GM18861 (cell line): ENCODE data around the gene IRF7.
"Not testable (repeated sequence)": the region's sequence is repeated elsewhere in the genome, so short reads cannot be mapped to it uniquely, and the experiment has no call there.

Experiments
- ATAC-seq: cut with Tn5 transposase; IDR thresholded peaks from one replicate; pipeline ENCODE4 v1.9.1; 2021; ENCODE audit not compliant: unreplicated experiment

The IRF7 gene

GRCh38 chr11:584287-584686 lies 31.5 kb downstream of the IRF7 start:
- ATAC-seq, result no peak

GRCh38 chr11:581752-582151 lies 34.0 kb downstream of the IRF7 start:
- ATAC-seq, result no peak

GRCh38 chr11:581342-581741 lies 34.4 kb downstream of the IRF7 start:
- no peak for ATAC-seq

GRCh38 chr11:579830-580601 lies 35.7 kb downstream of the IRF7 start:
- ATAC-seq, result no peak

GRCh38 chr11:578276-579035 lies 37.3 kb downstream of the IRF7 start:
- ATAC-seq, result no peak

- ATAC-seq, result no peak
Measured at GRCh38 chr11:577611-577894, 38.2 kb downstream of the IRF7 start.

GRCh38 chr11:576811-577610 lies 38.7 kb downstream of the IRF7 start:
- no peak for ATAC-seq

- ATAC-seq, result peak; percentile 71
Measured at GRCh38 chr11:575996-576768, 39.6 kb downstream of the IRF7 start, which contains the start of gene PHRF1. PHRF1 (plus strand) TSS chr11:576470; CDS start chr11:581513, 5,043 bp downstream.

GRCh38 chr11:575313-575995 lies 40.3 kb downstream of the IRF7 start:
- ATAC-seq, result no peak

- no peak for ATAC-seq
Measured at GRCh38 chr11:574632-575312, 41.0 kb downstream of the IRF7 start.

- not testable (repeated sequence) for ATAC-seq
Measured at GRCh38 chr11:574031-574570, 41.6 kb downstream of the IRF7 start.

GRCh38 chr11:573146-573759 lies 42.5 kb downstream of the IRF7 start:
- ATAC-seq, result no peak

- ATAC-seq, result no peak
Measured at GRCh38 chr11:571802-572185, 44.0 kb downstream of the IRF7 start.

- ATAC-seq, result no peak
Measured at GRCh38 chr11:569158-569885, 46.4 kb downstream of the IRF7 start.

- ATAC-seq, result peak; percentile 76
Measured at GRCh38 chr11:568306-569157, 47.2 kb downstream of the IRF7 start.

GRCh38 chr11:567629-568292 lies 48.0 kb downstream of the IRF7 start:
- peak; percentile 5 for ATAC-seq
